NCI-H128 (cell line): ENCODE measurements around the gene PFKFB4.
"Not testable (repeated sequence)": the region's sequence is repeated elsewhere in the genome, so short reads cannot be mapped to it uniquely, and the experiment has no call there.

Experiments
- DNase-seq: peaks from one replicate; lab custom pipeline; 2025; ENCODE audit not compliant: unreplicated experiment; lab: John Stamatoyannopoulos, UW

The PFKFB4 gene

DNA sequence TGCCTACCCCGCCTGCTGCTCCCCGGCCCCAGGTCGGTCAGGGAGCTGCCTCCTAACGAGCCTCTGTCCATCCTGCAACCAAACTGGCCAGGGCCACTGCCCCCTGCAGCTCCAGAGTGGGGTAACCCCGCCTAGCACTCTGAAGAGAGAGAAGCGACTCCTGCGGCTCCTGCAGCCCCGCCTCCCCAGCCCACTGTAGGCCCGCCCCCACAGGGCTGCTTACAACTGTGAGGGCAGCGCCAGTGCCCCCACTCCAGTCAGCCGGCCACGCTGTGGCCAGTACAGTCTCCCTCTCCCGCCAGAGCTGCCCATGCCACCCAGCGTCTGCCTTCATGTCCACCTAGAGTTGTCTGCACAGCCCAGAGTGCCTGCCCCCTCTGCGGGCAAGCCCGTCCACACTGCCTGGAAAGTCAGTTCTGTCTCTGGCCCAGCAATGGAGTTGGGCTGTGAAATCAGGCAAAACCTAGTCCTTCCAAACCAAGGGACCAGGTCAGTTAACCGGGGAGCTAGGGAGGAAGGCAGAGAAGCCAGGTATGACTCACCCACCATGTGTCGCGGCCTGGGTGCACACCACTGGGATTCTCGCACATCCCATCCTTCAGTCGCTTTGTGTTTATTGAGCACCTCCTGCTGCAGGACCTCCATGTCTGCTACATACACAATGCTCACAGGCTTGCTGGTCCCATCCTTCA is 4.6 kb upstream of the PFKFB4 start:
- DNase-seq: no peak

DNA sequence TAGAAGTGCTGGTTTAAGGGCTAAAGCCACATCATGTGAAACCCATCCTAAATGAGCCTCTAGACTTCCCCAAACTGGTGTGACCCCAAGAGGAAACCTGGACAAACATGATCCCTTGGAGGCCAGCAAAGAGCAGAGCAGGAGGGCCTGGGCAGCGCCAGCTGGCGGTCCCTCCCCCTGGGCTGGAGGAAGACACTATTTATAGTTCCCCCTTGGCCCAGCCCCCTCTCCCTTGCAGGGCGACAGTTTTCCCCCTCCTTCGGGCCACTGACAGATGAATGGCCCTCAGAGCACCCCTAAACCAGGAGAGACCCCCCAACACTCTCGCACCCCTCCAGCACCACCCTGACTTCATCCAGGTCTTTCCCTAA is 4.0 kb upstream of the PFKFB4 start:
- no peak for DNase-seq

DNA sequence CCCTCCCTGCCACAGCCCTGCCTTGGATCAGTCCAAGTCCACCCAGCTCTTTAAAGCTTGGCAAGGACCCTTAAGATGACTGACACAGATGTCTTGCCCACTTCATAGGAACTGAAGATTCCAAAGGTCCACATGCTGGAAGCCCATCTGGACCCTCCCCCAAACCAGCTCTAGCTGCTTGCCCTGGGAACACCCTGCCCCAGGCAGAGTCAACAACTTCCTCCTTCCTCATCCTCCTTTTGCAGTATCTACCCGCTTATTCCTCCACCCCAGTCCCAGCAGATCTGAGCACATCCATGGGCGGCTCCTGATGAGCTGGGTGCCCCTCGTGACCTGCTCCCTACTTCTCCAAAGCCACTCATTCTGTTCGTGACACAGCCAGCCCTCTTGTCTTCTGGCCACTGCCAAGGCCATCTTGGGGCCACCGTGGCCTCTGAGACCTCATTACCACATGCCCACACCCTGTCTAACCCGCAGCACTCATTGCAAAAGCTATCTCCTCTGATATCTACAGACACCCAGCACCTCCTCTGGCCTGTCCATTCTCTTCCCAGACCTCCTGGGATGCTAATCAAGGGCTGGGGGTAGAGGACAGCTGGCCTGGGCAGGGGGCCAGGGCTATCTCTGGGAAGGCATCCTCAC is 2.0 kb upstream of the PFKFB4 start:
- DNase-seq: no peak

DNA sequence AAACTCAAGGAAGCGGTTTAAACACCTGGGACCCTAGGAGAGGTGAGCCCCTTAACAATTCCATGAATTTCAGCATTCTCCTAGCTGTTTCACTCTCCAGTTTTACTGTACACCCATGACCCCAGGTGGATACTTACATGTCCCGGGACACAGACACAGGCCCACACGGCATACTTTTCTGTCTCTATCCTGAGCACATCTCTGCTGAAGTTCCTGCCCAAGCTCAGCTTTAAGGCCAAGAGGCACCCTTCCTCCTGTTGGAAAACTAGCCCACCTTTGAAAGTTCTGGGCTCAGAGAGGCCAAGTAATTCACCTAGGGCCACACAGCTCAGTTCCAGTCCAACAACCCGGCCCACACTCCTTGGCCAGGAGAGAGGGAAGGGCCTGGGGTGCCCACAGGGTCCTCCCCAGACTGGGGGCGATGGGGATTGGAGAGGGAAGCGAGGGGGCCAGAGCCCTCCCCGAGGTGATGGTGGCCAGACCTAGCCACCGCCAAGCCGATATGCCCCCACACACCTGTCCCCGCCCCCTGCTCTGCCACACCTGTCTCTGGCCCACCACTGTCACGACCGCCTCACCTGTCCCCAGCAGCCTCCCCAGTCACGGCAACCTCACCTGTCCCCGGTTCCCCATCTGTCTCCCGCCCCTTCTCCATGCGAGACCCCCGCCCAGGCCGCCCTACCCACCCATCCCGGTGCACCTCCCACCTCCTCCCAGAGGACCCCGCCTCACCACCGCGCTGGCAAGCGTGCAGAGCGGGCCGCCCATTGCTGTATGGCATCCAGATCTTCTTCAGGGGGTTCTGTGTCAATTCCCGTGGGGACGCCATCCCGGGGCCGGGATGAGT is 431 bp downstream of the PFKFB4 start:
- DNase-seq: no peak

DNA sequence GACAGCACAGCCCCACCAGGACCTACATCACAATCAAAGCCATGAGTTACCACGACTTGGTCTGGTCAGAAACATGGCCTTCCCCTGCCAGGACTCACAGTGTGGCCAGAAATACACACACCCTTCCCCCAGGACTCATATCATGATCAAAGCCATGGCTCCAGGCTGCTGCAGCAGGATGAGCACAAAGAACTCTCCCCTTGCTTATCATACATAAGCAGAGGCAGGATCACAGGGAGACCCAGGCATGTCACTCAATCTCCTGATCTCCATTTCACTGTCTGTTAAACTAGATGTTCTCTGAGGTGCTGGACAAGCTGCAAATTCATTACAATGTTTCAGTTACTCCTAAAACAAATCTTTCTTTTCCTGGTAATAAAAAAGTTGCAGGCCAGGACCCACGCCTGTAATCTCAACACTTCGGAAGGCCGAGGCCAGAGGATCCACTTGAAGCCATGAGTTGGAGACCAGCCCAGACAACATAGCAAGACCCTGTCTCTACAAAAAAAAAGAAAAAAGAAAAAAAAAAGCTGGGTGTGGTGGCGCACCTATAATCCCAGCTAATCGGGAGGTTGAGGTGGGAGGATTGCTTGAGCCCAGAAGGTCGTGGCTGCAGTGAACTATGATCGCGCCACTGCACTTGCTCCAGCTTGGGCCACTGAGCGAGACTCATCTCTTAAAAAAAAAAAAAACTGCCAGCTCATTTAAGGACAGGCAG is 1.2 kb downstream of the PFKFB4 start:
- no peak for DNase-seq

DNA sequence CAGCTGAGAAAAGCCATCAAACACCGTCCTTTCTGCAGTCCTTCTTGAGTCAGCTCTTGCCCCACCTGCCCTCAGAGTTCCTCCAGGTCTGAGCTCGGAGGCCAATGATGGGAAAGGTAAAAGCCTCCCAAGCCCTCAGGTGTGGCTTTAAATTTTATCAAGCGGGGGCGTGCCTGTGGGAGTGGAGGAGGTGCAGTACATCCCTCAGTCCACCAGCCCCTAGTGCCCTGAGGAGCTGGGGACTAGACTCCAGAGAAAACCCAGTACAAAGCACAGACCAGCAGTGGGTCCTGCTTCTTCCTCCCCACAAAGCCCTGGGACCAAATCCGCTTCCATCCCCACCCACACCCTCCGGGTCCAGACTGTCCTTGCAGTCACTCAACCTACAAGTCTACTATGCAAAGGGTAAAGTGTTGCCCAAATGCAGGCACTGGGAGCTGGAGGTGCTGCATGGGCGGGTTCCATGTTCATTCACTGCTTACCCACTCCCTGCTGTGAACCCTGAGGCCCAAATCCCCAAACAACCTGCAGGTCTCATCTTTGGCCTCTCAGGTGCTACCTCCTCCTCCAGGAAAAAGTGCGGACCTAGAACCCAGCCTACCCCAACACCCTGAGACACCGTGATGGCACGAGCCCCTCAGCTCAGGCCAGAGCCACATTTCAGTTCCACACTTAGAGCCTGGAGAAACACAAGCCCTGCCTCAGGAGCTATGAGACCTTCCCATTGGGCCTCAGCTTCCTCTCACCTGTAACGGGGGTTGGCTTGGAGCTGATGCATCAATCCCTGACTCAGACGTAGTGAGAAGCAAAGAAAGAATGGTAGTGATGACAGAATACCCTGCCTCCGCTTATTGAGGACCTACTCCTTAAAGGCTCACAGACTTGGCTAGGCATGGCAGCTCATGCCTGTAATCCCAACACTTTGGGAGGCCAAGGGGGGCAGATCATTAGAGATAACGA is 2.4 kb downstream of the PFKFB4 start:
- DNase-seq: no peak

DNA sequence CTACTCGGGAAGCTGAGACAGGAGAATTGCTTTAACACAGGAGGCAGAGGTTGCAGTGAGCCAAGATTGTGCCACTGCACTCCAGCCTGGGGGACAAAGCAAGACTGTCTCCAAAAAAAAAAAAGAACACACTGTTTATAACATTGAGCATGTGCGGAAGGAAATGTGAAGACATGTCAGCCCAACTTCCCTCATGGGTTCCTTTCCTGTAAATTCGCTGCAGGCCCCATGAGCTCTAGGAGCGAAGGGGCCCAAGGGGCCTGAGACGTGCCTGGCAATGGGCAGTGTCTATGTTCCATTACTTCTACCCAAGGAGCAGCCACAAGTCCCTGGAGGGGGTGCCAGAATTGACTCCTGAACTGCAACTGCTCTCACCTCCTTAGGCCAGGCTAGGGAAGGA is 3.2 kb downstream of the PFKFB4 start:
- DNase-seq: no peak

DNA sequence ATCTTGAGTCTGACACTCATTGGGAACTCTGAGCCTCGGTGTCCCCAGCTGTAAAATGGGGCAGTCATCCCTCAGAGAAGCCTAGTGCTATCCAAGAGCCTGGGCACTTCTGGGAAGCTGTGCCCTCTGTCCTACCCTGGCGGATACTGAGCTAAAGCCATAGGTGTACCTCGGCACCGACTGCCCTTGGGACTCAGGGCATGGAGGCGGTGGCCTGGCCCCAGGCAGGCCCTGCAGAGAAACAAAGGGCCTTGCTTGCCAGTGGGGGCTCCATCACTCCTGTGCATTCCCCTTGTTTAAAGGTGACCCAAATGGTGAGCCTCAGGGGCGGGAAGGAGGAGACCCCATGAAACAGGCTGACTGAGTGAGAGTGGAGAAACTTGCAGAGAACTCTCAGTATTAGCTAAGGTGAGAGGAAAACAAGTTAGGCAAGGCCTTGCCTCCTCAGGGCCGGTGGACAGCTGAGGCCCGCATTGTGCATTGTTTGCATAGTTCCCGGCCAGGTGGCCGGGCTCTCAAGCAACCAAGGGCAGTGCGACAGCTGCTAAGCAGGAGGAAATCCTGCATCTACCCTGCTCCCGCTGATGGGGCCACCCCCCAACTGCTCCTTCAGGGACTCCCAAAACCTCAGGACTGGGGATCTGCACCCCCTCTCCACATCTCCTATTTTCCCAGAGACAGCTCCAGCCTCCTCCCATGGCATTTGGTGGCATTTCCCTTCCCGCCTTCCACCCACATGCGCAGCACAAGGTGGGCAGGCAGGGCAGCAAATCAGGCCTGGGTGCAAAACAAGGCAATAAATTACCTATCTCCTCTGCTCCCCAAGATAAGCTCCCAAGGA is 4.3 kb downstream of the PFKFB4 start:
- DNase-seq: no peak

DNA sequence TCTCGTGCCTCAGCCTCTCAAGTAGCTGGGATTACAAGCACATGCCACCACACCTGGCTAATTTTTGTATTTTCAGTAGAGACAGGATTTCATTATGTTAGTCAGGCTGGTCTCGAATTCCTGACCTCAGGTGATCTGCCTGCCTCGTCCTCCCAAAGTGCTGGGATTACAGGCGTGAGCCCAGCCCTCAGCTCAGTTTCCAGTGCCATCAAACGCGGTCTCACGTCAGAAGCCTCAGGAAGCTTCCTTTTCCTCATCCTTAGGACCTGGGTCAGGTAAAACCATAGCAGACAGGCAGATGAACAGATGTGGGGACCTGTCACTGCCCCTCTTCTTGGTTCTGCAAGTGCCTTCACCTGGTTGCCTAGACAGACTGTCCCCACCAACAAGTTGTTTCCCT is 5.0 kb downstream of the PFKFB4 start:
- not testable (repeated sequence) for DNase-seq

DNA sequence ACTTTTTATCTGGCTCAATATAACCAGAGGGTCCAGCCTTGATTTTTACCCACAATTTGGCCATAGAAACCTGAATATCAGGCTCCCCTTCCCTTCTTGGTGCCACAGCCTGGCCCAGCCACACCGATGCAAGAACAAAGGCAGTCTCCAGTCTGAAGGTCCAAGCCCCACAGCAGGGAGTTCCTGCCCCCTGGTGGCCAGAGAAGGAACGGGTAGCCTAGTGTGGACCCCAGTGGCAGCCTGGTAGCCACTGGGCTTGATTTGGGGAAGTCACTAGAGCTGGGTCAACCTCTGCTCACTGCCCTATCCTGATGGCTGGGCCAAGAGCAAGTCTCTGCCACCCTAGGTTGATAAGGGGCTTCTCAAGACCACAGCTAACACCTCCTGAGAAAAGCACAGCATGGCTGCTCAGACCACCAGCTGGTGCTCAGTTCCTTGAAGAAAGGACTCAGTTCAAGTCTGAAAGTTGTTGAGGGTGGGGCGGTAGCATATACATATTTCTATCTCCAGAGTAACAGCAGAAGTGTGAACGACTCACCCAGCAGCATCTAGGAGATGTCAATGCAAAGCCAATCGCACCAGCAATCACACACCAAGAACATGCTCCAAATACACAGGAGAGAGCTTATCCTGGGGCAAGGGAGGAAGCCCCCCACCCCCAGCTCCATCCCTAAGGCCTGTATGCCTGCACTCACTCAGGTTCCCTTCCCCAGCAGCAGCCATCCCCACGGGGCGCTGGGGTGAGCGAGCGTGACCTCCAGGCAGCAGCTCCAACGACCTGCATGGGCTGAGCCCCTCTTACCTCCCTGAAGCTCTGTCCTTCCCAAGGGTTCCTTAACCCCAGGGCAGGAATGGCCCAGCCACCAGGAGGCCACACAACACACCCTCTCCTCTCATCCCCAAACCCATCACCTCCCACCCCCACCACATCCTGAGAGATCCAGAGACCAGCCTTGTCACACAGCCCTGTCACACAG is 7.6 kb downstream of the PFKFB4 start:
- no peak for DNase-seq

DNA sequence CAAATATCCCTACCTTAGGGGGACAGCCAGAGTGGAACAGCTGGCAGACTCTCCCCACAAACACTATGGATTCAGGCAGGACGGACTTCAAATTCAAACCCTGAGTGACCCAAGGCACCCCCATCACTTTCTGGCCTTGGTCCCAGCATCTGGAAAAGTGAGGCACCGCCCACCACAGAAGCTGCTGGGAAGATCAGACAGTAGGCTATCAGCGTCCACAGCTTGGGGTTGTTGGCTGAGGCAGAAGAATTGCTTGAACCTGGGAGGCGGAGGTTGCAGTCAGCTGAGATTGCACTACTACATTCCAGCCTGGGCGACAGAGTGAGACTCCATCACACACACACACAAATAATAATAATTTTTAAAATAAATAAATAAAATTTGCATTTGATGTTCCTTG is 8.5 kb downstream of the PFKFB4 start:
- DNase-seq: no peak

DNA sequence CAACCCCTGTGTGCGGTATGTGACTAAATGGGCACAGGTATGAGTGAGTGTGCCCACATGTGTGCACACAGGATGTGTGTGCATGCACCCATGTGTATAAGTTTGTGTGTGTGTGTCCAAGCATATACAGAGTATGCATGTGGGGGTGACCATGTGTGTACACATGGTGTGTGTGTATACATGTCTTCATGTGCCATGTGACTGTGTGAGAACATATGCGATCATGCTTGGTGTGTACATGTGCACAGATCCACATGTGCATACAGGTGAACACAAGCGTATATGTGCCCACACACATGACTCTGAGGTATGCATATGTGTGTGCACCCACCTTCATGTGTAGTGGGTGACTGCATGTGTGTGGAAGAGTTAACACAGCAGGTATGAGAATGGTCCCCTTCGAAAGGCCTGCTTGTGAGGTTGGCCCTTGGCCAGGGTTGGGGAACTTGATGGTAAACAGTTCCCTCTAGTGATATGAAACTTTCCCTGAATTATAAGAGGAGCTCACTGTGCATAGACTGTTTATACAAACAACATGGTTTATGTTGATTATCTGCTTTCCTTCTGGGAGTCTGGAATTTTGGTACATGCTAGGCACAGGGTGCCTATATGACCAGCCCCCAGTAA is 10.3 kb downstream of the PFKFB4 start:
- DNase-seq: no peak

DNA sequence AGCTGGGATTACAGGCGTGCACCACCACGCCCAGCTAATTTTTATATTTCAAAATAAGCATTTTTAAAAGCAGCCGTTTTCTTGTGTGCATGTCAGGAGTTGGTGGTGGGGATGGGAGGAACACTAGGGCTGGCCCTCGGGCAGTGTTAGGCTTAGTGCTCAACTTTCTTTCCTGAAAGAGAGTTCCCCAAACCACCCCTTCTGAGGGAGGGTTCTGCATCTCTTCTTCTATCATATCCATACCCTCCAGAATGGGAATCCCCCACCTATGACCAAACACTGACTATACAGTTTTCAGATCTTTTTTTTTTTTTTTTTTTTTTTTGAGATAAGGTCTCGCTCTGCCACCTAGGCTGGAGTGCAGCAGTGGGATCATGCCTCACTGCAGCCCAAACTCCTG is 12.5 kb downstream of the PFKFB4 start:
- no peak for DNase-seq

DNA sequence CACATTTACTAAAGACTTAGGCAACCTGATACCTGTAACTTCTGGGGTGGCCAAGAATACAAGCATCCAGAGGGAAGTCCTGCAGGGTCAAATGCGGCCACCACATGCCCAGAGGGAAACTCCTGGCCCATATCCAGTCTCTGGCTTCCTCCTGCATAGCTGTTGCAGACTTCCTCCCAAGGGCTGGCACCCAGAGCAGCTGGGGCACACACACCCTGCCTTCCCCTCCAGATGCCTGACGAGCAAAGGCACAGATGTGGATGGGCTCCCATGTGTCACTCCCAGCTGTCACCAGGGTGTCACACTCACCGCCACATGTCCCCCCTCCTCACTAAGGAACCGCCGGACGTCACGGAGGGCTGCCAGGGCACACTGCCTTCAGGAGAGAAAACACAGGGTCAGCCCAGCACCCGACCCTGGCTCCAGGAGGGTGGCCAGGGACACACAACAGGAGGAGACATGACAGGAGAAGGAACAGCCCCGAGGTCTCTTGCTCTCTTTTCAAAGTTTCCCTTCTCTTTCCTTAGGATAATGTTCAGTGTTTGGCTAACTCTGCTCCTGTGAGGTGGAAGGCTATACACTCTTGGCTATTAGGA is 13.2 kb downstream of the PFKFB4 start:
- DNase-seq: no peak

DNA sequence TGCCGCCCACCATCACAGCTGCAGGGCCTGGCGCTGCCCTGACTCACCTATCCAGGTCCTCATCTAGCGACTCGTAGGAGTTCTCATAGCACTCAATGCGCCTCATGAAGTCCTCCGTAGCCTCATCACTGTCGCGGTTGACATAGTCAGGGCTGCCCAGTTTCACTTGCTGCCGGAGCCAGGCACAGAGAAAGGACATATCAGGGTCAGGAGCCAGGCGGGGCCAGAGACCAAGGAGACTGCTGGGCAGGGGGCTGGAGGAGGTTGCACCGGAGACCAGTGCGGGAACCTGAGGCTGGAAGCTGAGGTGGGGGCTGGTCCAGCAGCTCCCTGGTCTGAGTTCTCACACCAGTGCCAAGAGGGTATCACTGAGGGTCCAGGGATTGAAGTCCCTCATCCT is 18.2 kb downstream of the PFKFB4 start:
- DNase-seq: no peak

DNA sequence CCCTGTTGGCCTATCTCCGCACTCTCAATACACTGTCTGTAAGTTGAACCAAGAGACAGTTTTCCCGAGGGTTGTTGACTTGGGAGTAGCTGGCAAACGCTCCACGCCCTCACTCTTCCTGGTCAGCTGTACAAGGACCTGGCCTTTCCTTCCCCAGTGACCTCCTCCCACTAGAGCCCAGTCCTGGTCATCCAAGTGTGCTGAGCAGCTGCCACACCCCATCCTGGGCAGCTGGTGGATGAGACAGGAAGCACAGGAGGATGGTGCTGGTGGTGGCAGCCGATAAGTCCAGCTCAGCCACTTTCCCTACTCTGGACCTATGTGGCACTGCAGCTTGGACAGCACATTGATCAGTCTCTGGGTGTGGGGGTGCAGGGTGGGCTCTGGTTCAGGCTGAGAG is 19.8 kb downstream of the PFKFB4 start:
- no peak for DNase-seq

DNA sequence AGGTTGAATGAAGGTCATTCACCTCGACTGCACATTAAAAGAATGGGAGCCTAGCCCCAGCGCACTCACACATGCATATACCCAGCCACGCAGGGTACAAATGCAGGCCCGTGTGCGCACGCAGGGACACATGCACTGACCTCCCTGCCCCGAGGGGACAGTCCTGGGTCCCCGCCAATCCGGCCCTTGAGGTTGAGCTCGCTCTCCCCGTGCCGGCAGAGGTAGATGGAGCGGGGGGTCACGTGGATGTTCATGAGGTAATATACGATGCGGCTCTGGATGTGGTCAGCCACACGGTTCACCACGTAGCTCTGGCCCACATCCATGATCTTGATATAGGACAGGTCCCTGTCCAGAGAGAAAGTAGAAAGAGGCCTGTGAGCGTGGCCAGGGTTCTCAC is 20.5 kb downstream of the PFKFB4 start:
- DNase-seq: no peak

DNA sequence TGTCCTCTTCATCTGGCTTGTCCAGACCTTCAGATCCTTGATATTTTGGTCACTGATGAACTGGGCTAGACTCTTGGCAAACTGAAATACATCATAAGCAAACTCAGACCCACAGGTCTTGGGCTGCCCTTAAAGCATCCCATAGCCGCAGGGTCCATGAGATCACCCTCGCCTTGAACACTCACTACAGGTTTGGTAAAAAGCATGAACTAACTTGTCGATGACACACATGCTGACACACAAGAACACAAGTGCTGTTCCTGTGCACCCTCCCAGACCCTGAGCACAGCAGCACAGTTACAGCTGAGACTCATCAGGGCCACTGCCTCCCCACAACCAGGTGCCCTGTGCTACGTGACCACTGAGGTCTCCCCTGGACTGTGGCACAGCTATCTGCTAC is 21.0 kb downstream of the PFKFB4 start:
- DNase-seq: no peak
